Stimulated activated CD4-positive, alpha-beta T cell treated with anti-CD3 and anti-CD28 coated beads, Interleukin-4, amount 100 ng/mL, for 4 hours (primary cell): ENCODE data around the gene ACSL3.
"Not testable (repeated sequence)": the region's sequence is repeated elsewhere in the genome, so short reads cannot be mapped to it uniquely, and the experiment has no call there.

Experiments
- DNase-seq, 2 experiments: peaks; one replicate each; pipeline ENCODE4 v3.0.0-alpha.2; 2020

Gene ACSL3

GRCh38 chr2:222860740-222861410, at the start of gene ACSL3:
TSS of gene ACSL3 (plus strand) at chr2:222861036. CDS start at chr2:222908773, 47,737 bp downstream.
- peak; percentile 89 to 91 for DNase-seq

- no peak for DNase-seq
Observed at GRCh38 chr2:222811828-222812227, 49.0 kb upstream of the ACSL3 start.

- DNase-seq: no peak
Observed at GRCh38 chr2:222813177-222813843, 47.5 kb upstream of the ACSL3 start.

- DNase-seq: no peak
Observed at GRCh38 chr2:222819722-222820333, 41.0 kb upstream of the ACSL3 start.

GRCh38 chr2:222823183-222823930, 37.5 kb upstream of the ACSL3 start:
- DNase-seq: no peak

GRCh38 chr2:222825031-222825430, 35.8 kb upstream of the ACSL3 start:
- DNase-seq: no peak

- no peak for DNase-seq
Observed at GRCh38 chr2:222827417-222827816, 33.4 kb upstream of the ACSL3 start.

- no peak for DNase-seq
Observed at GRCh38 chr2:222828572-222828971, 32.3 kb upstream of the ACSL3 start.

GRCh38 chr2:222830164-222830563, 30.7 kb upstream of the ACSL3 start:
- no peak for DNase-seq

GRCh38 chr2:222833410-222833809, 27.4 kb upstream of the ACSL3 start:
- no peak for DNase-seq

GRCh38 chr2:222835143-222835822, 25.6 kb upstream of the ACSL3 start:
- DNase-seq: no peak

- DNase-seq: no peak
Observed at GRCh38 chr2:222835823-222836151, 25.0 kb upstream of the ACSL3 start.

- no peak for DNase-seq
Observed at GRCh38 chr2:222837643-222838056, 23.2 kb upstream of the ACSL3 start.

GRCh38 chr2:222840060-222840802, 20.6 kb upstream of the ACSL3 start:
- no peak for DNase-seq

- DNase-seq: no peak
Observed at GRCh38 chr2:222842491-222843174, 18.2 kb upstream of the ACSL3 start.

GRCh38 chr2:222844323-222844722, 16.5 kb upstream of the ACSL3 start:
- DNase-seq: no peak

- DNase-seq: not testable (repeated sequence)
Observed at GRCh38 chr2:222845314-222845713, 15.5 kb upstream of the ACSL3 start.

GRCh38 chr2:222846003-222846402, 14.8 kb upstream of the ACSL3 start:
- DNase-seq: no peak

GRCh38 chr2:222848031-222848430, 12.8 kb upstream of the ACSL3 start:
- DNase-seq: not testable (repeated sequence)

- no peak for DNase-seq
Observed at GRCh38 chr2:222848862-222849261, 12.0 kb upstream of the ACSL3 start.

GRCh38 chr2:222851956-222852617, 8.7 kb upstream of the ACSL3 start:
- DNase-seq: no peak
